ENCODE results near the gene SRGAP2B. TPM values are rescaled to one million over a fixed set of nuclear protein-coding genes. Genes with fewer than 3 reads are reported as not detected.
"Not testable (repeated sequence)": the region's sequence is repeated elsewhere in the genome, so short reads cannot be mapped to it uniquely, and the experiment has no call there.

Gene SRGAP2B
- total RNA-seq, 1 donor from 2014 or later = 37.4 TPM

DNA sequence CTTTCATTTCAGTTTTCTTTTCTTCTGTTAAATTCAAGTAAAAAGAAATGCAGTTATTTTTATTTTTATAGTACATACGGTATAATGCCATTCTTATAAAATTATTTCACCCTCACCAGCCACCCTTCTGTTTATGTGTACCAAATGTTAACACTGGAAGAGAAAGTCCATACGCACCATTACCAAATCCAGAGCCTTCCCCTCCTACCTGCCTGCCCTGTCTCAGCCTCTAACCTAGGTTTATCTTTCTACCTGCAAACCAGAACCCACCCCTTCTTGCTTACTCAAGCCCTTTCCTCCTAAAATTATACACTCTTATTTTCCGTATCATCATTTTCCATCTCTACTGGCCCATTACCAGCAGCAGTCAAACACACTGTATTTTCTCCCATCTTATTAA, 84.5 kb downstream of the SRGAP2B start:
- H3K27me3 ChIP-seq (ENCODE audit: low read depth); H3K36me3 ChIP-seq; ATAC-seq; H3K9me3 ChIP-seq; DNase-seq; H3K27ac ChIP-seq; H3K4me3 ChIP-seq; H3K4me1 ChIP-seq; intact Hi-C loops (cut with DNase I): not testable (repeated sequence)

- H3K27me3 ChIP-seq (ENCODE audit: low read depth); intact Hi-C loops (cut with DNase I); H3K9me3 ChIP-seq; DNase-seq; H3K27ac ChIP-seq; H3K4me1 ChIP-seq; H3K4me3 ChIP-seq; H3K36me3 ChIP-seq: not testable (repeated sequence)
- ATAC-seq = peak in 1 of 2 donors; percentile 66
Observed at GRCh38 chr1:145009928-145010327, 85.2 kb downstream of the SRGAP2B start.

DNA sequence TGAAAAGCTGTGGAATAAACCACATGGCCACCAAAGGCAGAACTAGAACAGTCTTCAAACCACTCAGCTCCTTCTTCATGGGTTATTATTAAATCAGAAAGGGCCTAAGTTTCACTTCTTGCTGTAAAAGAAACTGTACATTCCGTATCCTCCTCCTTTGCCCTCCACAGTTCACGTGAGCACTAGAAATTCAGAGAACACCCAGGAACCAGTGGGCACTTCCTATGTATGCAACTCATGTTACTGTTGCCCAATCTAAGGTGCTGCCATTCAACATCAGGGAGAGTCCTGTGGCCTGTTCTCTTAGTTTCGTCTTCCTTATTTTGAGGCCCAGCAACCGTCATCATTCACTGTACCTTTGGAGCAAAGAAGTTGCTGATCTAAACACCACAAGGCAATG, 86.7 kb downstream of the SRGAP2B start:
- H3K4me1 ChIP-seq; H3K27me3 ChIP-seq (ENCODE audit: low read depth); H3K4me3 ChIP-seq; H3K9me3 ChIP-seq; H3K36me3 ChIP-seq; intact Hi-C loops (cut with DNase I); DNase-seq; H3K27ac ChIP-seq: not testable (repeated sequence)
- peak; percentile 81 to 91 for ATAC-seq

- DNase-seq; H3K4me1 ChIP-seq; H3K27ac ChIP-seq; intact Hi-C loops (cut with DNase I); ATAC-seq; H3K9me3 ChIP-seq; H3K27me3 ChIP-seq (ENCODE audit: low read depth); H3K4me3 ChIP-seq; H3K36me3 ChIP-seq: not testable (repeated sequence)
Observed at GRCh38 chr1:145005142-145005541, 90.0 kb downstream of the SRGAP2B start.

DNA sequence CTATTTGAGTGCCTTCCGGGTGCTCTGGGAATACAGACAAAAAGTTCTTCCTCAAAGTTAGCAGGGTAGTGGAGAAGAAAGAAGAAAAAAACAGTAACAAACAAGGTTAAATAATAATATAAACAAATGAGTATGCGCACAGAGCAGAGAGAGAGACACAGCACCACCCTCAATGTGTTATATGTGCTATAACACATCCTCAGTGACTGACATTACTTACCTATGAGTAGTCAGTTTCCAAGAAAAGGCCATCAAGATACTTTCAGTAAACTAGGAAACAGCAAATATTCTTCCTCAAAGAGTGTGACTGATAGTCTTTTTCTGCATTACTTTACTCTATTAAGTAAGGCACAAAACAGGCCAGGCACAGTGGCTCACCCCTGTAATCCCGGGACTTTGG, 93.7 kb downstream of the SRGAP2B start:
- H3K27me3 ChIP-seq (ENCODE audit: low read depth); H3K4me1 ChIP-seq; DNase-seq; H3K27ac ChIP-seq; intact Hi-C loops (cut with DNase I); H3K4me3 ChIP-seq; H3K9me3 ChIP-seq; H3K36me3 ChIP-seq; ATAC-seq: not testable (repeated sequence)

- DNase-seq, H3K9me3 ChIP-seq: not testable (repeated sequence)
- ATAC-seq = peak; percentile 61 to 87
Observed at GRCh38 chr1:145000743-145001326, 94.3 kb downstream of the SRGAP2B start.

DNA sequence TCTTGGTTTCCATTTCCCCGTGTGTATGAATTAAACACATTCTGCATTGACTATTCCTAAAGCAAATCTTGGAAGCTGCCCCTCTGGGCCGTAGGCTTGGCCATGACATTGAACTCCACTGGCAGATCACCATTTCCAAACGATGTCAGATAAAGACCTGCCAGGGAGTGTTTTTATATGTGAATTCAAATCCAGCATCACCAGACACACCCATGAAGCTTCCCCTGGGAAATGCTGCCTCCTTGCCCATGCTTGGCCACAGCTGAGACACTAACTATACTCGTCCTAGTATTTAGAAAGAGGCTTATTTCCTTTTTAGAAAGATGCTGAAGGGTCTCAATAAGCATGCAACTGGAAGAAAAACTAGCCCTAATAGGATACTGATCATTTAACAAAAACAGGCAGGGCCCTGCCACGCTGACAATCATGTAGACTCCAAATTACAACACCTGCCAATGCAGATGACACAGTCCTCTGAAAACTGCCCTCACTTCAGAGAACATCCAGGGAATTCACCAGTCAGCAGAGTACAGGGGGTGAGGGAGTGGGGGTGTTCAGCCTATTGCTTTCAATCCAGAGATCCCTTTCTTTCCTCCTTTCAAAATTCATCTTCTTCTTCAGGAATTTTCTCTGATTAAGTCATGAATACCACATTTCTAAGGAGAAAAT, 94.9 kb downstream of the SRGAP2B start:
- H3K27me3 ChIP-seq (ENCODE audit: low read depth); H3K27ac ChIP-seq; H3K4me3 ChIP-seq; H3K9me3 ChIP-seq; H3K4me1 ChIP-seq; intact Hi-C loops (cut with DNase I); DNase-seq; H3K36me3 ChIP-seq: not testable (repeated sequence)
- peak in 1 of 2 donors; percentile 22 for ATAC-seq

More at GRCh38 chr1:145000743-145001326, 94.3 kb downstream of the SRGAP2B start:
- H3K27ac ChIP-seq; H3K4me1 ChIP-seq; intact Hi-C loops (cut with DNase I); H3K36me3 ChIP-seq; H3K4me3 ChIP-seq; H3K27me3 ChIP-seq (ENCODE audit: low read depth): not testable (repeated sequence)

DNA sequence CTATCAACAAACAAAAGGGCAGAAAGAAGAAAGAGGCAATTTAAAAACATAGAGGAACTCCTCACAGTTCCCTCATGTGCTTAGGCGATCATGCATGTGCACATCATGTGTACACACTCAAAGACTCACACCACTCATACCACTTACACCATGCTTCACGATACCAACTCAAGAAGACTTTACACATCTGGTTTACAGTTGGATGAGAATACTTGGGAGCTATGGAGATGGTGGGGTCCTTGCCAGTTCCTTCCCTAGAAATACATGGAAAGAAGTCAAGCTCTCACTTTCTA, 96.2 kb downstream of the SRGAP2B start:
- ATAC-seq = peak in 1 of 2 donors; percentile 19
- H3K4me3 ChIP-seq; H3K27ac ChIP-seq; H3K4me1 ChIP-seq; H3K9me3 ChIP-seq; H3K36me3 ChIP-seq; intact Hi-C loops (cut with DNase I); DNase-seq; H3K27me3 ChIP-seq (ENCODE audit: low read depth): not testable (repeated sequence)

GRCh38 chr1:144998134-144998980, 96.8 kb downstream of the SRGAP2B start:
- H3K27me3 ChIP-seq (ENCODE audit: low read depth); H3K4me3 ChIP-seq; H3K27ac ChIP-seq; H3K36me3 ChIP-seq; DNase-seq; H3K9me3 ChIP-seq; intact Hi-C loops (cut with DNase I); H3K4me1 ChIP-seq: not testable (repeated sequence)
- ATAC-seq = peak in 1 of 2 donors; percentile 57

GRCh38 chr1:144995833-144996410, 99.2 kb downstream of the SRGAP2B start:
- H3K4me3 ChIP-seq; ATAC-seq; H3K36me3 ChIP-seq; H3K27me3 ChIP-seq (ENCODE audit: low read depth); DNase-seq; H3K9me3 ChIP-seq; intact Hi-C loops (cut with DNase I); H3K27ac ChIP-seq; H3K4me1 ChIP-seq: not testable (repeated sequence)

GRCh38 chr1:144992915-144993314, 102.2 kb downstream of the SRGAP2B start:
- H3K4me1 ChIP-seq; H3K27me3 ChIP-seq (ENCODE audit: low read depth); H3K4me3 ChIP-seq; H3K27ac ChIP-seq; DNase-seq; intact Hi-C loops (cut with DNase I); ATAC-seq; H3K36me3 ChIP-seq; H3K9me3 ChIP-seq: not testable (repeated sequence)

GRCh38 chr1:144990611-144991010, 104.5 kb downstream of the SRGAP2B start:
- DNase-seq; H3K36me3 ChIP-seq; ATAC-seq; H3K4me1 ChIP-seq; H3K9me3 ChIP-seq; intact Hi-C loops (cut with DNase I); H3K27me3 ChIP-seq (ENCODE audit: low read depth); H3K4me3 ChIP-seq; H3K27ac ChIP-seq: not testable (repeated sequence)

DNA sequence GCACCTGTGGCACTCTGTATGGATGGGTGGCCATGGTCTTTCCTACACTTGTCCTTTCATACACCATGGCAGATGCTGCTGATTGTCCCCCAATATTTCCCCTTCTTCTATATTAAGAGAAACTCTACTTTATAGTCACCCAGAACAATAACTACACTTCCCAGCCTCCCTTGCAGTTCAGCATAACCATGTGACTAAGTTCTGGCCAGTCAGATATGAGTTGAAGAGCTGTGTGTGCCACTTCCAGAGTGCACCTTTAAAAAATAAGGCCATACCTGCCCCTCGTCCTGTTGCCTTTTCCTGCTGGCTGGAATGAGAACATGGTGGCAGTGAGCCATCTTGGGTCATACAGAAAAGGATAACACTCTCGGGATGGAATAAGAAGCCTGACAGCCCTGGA, 108.0 kb downstream of the SRGAP2B start:
- DNase-seq; intact Hi-C loops (cut with DNase I); H3K27me3 ChIP-seq (ENCODE audit: low read depth); H3K36me3 ChIP-seq; H3K27ac ChIP-seq; H3K4me1 ChIP-seq; ATAC-seq; H3K9me3 ChIP-seq; H3K4me3 ChIP-seq: not testable (repeated sequence)
